Measurements from ENCODE around the gene NPAS3.

DNA sequence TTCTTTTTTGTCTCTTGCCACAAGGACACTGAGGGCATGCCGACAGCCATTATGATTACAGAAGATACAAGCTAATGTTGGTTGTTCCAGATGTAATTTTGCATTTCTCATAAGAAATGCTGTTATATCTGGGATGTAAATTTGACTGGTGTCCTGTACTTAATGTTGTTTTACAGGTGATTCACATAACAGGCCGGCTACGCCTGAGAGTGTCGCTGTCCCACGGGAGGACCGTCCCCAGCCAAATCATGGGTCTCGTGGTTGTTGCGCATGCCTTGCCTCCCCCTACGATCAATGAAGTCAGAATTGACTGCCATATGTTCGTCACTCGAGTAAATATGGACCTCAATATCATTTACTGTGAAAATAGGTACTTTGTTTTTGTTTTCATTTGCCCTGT is 835.5 kb downstream of the NPAS3 start:
- TF ChIP-seq, protein P1, sequence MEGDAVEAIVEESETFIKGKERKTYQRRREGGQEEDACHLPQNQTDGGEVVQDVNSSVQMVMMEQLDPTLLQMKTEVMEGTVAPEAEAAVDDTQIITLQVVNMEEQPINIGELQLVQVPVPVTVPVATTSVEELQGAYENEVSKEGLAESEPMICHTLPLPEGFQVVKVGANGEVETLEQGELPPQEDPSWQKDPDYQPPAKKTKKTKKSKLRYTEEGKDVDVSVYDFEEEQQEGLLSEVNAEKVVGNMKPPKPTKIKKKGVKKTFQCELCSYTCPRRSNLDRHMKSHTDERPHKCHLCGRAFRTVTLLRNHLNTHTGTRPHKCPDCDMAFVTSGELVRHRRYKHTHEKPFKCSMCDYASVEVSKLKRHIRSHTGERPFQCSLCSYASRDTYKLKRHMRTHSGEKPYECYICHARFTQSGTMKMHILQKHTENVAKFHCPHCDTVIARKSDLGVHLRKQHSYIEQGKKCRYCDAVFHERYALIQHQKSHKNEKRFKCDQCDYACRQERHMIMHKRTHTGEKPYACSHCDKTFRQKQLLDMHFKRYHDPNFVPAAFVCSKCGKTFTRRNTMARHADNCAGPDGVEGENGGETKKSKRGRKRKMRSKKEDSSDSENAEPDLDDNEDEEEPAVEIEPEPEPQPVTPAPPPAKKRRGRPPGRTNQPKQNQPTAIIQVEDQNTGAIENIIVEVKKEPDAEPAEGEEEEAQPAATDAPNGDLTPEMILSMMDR (conservative IDR thresholded peaks at IDR 0.05; ENCODE audit: low read depth, low read length) = no peak
- TF ChIP-seq EZH2phosphoT487 (IDR thresholded peaks at IDR 0.05; ENCODE audit: borderline replicate concordance, low read length) (no peak), EZH2 (IDR thresholded peaks at IDR 0.05; ENCODE audit: low read length, unreplicated experiment) (no peak)

Measured in PC-3 (cell line).